GM18511 (cell line): Measurements from ENCODE around the gene SLIT3.

ENCODE experiments used
- ATAC-seq: cut with Tn5 transposase; IDR thresholded peaks from one replicate; pipeline ENCODE4 v1.9.1; 2021; ENCODE audit warnings: mild to moderate bottlenecking, moderate library complexity; ENCODE audit not compliant: unreplicated experiment

The SLIT3 gene

DNA sequence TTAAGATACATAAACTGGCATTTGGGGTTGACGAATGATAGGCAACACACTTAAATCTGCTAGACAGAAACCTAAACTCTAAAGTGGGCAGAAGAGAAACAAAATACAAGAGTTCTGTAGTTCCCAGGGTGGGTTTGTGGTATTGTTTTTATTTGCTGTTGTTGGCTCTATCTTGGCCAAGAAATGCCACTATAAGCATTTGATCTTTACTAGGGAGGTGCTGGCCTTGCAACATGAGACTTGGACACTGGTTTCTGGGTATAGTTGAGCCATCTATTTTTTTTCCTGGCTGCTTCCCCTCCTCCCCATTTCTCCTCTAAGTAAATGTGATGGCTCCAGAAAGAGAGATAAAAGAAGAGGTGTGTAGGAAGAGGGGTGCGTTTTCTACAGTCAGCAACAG, 251.2 kb downstream of the SLIT3 start:
- ATAC-seq, result no peak

DNA sequence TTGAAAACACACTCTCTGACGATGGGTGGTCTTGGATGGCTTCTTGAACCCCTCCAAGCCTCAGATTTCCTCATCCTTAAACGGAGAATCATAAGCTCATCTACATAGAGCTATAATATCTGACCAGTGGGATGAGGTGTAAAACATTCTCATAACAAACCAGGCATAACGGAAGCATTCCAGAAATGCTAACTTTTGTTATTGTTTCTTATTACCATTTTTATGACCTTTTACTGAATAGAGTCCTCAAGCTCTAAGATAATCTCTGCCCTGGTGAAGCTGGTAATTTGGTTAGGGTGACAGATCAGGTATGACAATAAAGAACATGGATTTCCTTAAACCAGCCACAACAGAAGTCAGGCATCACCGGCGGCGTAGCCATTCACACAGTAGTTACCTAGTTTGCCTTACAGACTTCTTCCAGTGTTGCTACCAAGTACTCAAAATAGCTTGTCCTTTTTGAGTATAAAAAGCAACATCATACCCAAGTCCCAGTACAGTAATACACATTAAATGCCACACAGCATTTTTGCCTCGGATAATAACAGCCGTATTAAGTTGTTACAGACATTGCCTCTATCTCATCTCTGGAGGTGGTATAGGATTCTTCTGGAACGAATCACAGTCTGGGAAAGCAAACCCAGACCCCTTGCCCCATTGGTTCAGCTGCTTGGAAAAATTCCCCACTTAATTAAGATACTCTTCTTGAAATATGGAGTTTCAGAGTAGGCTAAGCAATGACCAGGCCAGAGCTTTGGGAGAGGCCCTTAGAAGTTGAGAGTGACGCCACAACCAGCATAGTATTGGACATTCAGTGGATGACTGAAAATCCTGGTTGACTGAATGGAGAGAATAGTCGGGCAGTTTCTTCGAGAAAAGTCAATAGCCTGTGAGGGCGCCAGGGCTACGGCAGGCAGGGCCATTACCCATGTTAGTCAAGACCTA, 252.5 kb downstream of the SLIT3 start:
- no peak for ATAC-seq

- no peak for ATAC-seq
Observed at GRCh38 chr5:169044962-169045361, 256.0 kb downstream of the SLIT3 start.

GRCh38 chr5:169041180-169041579, 259.8 kb downstream of the SLIT3 start:
- ATAC-seq, result no peak

DNA sequence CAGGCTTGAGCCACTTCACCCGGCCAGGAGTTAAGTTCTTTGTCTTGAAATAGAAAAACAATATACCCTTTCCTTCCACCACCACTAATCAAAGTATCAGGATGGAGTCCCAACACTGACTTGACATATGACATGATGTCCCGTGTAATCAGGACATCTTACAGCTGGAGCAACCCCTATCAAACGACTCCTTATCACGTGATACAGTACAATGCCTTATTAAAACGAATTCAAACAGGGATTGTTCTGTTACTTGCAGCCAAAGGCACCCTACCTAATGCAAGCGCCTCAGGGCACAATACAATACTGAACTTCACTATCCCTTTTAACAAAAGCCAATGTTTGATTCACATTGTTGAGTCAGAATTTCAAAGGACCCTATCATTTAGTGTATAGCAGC, 261.3 kb downstream of the SLIT3 start:
- no peak for ATAC-seq

DNA sequence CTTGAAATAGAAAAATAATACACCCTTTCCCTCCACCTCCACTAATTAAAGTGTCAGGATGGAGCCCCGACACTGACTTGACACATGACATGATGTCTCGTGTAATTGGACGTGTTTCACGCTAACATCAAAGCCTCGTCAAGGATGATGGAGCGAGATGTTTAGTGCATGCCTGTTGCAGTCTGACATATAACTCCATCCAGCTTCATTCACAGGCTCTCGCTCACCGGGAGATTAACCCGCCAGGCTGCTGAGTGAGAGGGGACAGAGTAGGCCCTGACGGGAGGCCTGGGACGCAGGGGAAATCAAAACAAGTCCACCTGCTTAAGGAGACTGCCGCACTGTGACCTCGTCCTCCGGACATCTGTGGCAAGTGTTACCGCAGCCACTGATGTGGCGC, 263.5 kb downstream of the SLIT3 start:
- no peak for ATAC-seq

GRCh38 chr5:169036079-169036805, 264.7 kb downstream of the SLIT3 start:
- no peak for ATAC-seq

GRCh38 chr5:169029661-169030274, 271.2 kb downstream of the SLIT3 start:
- ATAC-seq, result no peak

DNA sequence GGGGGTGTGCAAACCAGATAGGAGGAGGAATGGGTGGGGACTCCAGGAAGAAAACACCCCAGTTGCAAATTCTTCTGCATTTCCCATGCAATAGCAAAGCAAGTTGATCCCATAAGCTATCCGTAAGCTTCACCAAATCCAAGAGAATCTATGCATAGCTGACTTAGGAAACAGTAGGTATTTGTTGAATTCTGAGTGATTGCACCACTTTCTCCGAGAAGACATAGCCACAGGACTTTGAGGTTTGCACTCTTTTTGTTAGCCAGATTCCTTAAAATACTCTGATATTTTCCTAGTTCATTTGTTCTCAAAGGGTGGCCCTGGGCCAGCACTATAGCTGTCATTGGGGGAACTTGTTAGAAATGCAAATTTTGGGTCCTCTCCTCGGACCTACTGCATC, 271.9 kb downstream of the SLIT3 start:
- no peak for ATAC-seq

GRCh38 chr5:169027501-169028061, 273.4 kb downstream of the SLIT3 start:
- ATAC-seq, result no peak

GRCh38 chr5:169025491-169025890, 275.4 kb downstream of the SLIT3 start:
- ATAC-seq, result no peak

GRCh38 chr5:169024421-169024820, 276.5 kb downstream of the SLIT3 start:
- ATAC-seq, result no peak

GRCh38 chr5:169022718-169023117, 278.2 kb downstream of the SLIT3 start:
- ATAC-seq, result no peak

- ATAC-seq, result no peak
Observed at GRCh38 chr5:169020102-169020501, 280.8 kb downstream of the SLIT3 start.

- ATAC-seq, result no peak
Observed at GRCh38 chr5:169018925-169019324, 282.0 kb downstream of the SLIT3 start.

DNA sequence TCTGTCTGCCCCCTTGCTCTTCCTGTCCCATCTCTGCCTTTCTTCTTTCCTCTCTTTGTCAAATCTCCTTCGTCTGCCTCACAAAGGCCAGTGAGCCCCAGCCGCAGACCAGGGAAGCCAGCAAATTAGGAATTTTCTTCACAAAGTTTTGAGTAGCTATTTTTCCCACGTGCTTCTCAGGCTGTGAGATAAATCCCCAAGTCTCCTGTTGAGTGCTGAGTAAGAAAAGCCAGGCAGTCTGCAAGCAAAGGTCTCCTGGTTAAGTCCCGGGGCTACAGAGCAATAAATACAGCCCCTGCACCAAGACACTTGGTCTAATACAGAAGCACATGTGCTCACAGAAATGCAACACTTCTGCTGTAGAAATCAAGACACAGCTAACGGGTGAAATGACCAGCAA, 284.9 kb downstream of the SLIT3 start:
- no peak for ATAC-seq

- ATAC-seq, result no peak
Observed at GRCh38 chr5:169013846-169014245, 287.1 kb downstream of the SLIT3 start.

DNA sequence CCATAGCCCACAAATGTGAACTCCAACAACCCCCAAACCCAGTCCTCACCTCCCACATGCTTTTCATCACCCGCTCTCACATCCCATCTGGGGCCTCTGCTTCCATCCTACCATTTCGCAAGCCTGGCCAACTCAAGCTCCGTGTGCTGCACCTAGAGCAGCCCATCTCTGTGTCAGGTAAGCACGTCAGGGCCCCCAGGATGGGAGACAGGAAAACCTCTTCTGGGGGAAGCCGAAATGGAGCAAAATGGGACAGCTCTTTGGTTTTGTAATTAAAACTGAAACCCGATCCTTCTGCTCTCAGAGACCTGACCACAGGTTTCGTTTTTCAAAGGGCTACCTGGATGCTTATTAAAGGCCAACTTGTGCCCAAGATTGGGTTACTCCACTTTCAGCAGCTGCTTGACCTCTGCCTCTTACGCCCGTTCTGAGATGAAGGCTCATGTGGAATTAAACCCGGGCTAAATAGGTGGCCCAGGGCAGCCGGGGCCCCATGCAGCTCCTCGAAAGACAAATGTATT, 287.7 kb downstream of the SLIT3 start:
- no peak for ATAC-seq

GRCh38 chr5:169012450-169012849, 288.5 kb downstream of the SLIT3 start:
- no peak for ATAC-seq

DNA sequence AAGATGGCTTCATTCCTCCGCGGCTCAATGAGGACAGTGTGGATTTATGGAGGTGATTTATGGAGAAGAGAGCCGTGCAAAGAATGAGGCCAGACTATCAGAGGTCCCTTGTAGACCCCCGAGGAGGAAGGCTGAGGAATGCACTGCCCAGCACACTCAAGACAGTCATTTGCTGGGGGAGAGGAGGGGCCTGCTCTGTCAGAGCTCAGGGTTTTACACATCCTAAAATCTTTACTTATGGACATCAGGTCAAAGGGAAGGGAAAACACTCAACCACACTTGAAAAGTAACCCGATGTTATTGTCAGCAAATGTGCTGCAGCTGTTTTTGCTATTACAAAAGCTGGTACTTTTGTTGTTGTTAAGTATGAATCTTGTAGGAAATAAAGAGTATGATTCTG, 289.5 kb downstream of the SLIT3 start:
- ATAC-seq, result no peak

- no peak for ATAC-seq
Observed at GRCh38 chr5:169011009-169011408, 289.9 kb downstream of the SLIT3 start.
